HG03432 (cell line): ENCODE data around the gene PEX10.

Experiments used
- ATAC-seq: cut with Tn5 transposase; IDR thresholded peaks from one replicate; pipeline ENCODE4 v1.9.1; 2021; ENCODE audit warnings: mild to moderate bottlenecking, moderate library complexity; ENCODE audit not compliant: unreplicated experiment

The PEX10 gene

GRCh38 chr1:2426540-2426939, 14.2 kb upstream of the PEX10 start:
- ATAC-seq, result no peak

- no peak for ATAC-seq
Measured at GRCh38 chr1:2425892-2426291, 13.5 kb upstream of the PEX10 start.

DNA sequence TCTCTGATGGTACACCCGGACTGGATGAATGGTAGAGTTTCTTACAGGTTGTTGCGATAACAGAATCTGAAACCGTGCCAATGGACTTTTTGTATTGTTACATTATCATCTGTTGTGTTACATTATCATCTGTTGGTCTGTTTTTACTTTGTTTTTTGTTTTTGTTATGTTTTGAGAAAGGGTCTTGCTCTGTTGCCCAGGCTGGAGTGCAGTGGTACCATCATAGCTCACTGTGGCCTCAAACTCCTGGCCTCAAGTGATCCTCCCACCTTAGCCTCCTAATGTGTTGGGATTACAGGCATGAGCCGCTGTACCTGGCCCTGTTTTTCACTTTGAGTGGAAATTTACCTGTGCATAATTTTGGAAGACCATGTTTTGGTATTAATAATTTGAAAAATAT, 10.2 kb upstream of the PEX10 start:
- ATAC-seq, result no peak

GRCh38 chr1:2419416-2419815, 7.1 kb upstream of the PEX10 start:
- ATAC-seq, result no peak

GRCh38 chr1:2418791-2419320, 6.5 kb upstream of the PEX10 start:
- no peak for ATAC-seq

DNA sequence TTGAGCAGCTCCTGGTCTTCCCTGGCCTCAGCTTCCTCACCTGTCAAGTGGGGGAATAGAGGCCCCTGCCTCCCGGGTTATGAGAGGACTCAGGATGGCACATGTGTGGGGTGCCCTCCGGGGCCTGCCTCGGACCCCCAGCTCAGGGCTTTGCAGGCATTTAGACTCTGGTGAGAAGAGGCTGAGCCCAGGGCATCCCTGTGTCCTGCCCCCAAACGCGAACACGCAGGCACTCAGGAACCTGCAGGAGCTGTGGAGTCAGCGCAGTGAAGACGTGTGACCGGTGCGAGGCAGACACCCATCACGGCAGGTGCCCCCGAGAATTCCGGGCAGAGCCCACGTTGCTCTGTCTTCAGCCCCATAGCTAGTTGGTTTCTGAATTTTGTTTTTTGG, 5.5 kb upstream of the PEX10 start:
- no peak for ATAC-seq

DNA sequence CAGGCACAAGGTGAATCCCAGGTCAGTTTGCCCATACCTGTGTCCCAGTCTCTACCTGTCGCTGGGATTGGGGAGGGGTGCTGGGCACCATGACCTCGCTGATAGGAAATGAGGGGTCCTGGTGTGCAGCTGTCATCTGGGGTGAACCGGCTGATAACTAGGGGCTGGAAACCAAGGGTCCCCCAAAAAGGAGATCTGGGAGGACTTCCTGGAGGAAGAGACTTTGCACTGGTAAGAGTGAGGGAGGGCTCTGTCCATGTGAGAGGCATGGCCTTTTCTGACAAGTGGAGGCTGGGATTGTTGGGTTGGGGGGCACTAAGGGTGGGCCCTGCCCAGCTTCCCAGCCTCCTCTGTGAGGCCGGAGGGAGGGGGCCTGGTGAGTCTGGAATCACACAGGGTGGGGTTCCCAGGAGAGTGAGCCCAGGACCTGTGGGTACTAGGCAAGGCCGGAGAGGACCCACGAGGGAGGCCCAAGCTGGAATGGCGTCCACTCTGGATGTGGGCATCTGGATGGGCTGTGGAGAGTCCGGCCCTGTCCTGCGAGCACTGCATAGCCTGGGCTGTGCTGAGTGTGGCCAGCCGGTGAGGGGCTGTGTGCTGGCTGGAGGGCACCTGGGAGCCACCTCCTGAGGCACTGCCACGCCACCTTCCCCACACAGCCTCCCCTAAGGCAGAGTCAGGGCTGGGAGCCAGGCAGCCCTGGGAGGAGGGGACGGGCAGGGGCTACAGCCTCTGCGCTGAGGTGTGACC, 4.9 kb upstream of the PEX10 start:
- no peak for ATAC-seq

GRCh38 chr1:2416403-2416802, 4.0 kb upstream of the PEX10 start:
- no peak for ATAC-seq

- ATAC-seq, result no peak
Measured at GRCh38 chr1:2415801-2416208, 3.4 kb upstream of the PEX10 start.

GRCh38 chr1:2415337-2415736, 3.0 kb upstream of the PEX10 start:
- ATAC-seq, result no peak

DNA sequence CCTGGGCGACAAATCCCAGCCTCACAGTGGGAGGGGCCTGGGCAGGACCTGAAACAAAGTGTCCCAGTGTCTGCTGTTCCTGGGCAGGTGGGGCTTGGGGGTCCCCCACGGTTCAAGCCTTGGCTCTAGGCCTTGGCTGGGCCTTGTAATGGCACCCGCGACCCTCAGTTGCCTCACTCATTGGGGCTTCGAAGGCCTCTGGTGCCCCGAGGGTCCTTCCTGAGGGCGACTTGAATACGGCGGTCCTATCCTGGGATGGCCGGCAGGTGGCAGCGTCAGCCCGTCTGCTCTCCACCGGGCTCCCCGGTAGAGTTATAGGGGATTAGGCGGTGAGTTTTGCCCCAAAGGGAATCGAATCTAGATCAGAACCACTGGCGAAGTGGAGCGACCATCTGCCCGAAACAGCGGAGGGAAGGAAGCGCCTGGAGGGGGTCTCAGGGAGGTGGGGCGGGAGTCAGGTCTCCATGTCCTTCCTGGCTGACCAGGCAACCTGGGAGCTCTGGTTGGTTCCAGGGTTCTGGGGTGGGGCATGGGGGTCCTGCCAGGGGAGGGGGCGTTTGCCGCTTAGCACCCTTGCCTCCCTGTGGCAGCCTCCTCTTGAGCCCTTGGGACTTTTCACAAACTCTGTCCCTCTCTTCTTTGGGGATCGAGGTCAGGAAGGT, 2.1 kb upstream of the PEX10 start:
- ATAC-seq, result no peak

GRCh38 chr1:2413495-2414296, 1.3 kb upstream of the PEX10 start:
- ATAC-seq, result no peak

DNA sequence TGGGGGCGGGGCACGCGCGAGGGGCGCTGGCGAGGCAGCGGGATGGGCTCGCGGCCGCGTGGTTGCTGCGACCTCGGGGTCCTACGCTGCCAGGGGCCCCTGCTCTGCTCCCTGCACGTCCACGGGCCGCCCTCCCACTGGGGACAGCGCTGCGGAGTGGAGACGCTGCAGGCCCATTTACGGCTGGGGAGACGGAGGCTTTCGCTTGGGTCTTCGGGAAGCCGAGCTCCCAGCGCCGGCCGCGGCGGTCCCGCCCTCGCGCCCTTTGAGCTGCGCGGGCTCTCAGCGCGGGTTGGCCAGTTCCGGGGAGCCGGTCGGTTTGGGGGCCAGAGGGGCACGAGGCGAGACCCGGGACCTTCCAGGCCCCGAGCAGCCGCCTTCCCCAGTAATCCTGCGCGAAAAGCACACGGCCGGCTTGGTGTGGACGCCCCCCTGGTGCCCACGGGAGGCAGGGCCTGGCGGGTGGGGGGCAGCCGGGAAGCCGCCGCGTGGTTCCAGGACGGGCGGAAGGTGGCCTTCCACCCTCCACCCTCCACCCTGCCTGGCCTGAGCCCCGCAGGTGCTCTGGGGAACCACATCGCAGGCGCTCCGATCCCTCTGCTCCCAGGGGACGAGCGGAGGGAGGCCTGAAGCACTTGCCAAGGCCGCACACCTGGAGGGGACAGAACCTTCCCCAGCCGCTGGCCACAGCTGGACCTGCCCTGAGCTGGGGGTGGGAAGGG, 570 bp upstream of the PEX10 start:
- peak; percentile 22 for ATAC-seq

DNA sequence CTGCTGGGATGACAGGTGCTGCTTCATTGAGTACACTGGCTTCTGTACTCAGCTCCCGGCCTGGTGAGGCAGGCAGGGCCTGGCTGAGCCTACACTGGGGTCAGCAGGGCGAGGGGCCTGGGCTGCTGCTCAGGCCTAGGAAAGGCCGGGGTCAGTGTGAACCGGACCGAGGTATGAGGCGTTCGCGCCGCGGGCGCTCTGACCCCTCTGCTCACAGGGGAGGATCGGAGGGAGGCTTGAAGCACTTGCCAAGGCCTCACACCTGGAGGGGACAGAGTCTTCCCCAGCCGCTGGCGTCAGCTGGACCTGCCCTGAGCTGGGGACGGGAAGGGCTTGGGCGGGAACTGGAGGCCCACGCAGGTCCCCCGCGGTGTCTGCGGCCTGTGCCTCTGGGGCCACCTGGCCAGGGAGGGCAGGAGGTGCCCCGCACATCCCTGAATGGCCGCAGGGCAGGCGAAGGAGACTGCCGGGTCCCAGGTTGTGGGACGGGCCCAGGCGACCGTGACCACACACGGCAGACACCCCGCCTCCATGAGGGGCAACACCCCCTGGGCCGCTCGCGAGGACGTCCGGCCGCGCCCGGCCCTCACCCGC, 466 bp downstream of the PEX10 start:
- ATAC-seq, result peak; percentile 28

- ATAC-seq, result no peak
Measured at GRCh38 chr1:2409745-2410144, 2.6 kb downstream of the PEX10 start.

DNA sequence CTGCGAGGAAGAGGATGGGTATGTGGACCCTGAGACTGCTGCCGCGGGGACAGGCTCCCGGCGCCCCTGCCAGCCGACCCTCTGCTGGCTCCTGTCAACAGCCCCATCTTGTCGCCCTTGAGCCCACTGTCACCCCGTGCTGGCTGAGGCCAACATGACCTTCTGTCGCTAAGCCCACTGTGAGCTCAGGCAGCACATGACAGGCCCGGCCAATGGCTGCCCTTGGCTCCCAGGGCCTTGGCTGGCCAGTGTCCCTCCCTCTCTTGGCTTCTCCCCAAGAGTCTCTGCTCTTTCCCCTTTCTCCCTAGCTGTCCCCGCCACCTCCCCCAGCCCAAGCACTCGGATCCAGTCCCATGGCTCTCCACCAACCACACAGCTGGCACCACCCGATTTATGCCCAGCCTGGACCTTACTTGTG, 3.5 kb downstream of the PEX10 start:
- ATAC-seq, result no peak

DNA sequence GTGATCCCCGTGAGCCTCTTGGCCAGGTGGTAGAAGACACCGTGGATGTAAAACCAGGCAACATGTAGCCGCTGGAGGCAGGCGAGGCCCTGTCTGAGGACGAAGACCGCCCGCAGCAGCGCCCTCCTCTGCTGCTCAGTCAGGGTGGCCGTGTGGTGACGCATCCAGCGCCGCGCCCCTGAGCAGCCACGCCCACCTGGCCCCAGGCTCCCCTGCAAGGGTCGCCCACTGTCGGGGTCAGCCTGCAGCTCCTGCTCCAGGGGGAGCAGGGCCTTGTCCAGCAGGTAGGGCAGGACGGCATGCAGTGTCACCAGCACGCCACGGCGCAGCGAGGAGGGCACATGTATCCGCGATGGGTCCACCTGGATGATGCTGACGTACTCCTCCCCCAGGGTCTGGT, 3.9 kb downstream of the PEX10 start:
- no peak for ATAC-seq

DNA sequence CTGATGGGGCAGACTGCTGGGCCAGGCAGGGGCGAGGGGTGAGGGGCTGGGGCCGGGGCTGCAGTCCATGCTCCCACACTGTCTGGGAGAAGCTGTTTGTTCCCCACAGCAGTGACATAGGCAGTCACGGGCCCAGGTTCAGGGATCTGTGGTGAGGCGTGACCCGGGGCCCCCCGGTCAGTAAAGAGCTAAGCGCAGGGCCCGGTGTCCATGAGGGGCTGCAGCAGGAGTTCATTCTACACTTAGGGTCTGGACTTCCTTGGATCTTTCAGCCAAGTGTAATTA, 4.4 kb downstream of the PEX10 start:
- no peak for ATAC-seq

DNA sequence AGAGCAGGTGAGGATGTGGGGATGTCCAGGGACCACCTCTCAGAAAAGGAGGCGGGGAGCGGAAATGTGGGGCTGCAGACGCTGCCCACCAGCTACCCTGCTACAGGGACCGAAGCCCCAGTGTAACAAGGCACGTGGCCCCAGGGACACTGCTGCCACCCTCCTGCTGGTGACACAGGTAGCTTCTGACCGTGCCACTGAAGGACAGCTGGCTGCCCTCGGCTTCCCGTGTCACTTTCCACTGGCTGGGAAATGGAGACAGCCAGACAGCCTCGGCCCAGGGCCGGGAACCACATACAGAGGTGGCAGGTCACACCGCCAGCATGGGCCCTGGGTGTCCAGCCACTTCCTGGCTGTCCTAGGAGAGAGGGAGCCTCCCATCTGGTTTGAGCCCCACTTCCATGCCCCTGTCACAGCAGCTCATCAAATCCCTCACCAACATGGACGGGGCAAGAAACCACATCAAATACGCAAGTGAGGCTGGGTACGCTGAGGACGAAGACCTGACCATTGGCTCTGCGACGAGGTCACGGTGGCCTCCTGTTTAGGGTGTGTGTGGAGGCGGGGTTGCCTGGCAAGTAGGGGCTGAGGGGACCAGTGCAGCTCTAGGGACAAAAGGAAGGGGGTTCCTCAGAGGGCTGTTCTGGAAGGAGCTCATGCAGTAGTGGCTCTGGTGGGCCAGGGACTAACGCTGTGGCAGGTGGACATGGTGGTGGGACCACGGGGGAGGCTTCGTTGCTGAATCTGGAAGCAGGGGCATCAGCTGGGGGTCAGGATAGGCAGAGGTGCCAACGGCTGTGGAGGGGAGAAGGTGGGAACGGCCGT, 5.0 kb downstream of the PEX10 start:
- no peak for ATAC-seq

DNA sequence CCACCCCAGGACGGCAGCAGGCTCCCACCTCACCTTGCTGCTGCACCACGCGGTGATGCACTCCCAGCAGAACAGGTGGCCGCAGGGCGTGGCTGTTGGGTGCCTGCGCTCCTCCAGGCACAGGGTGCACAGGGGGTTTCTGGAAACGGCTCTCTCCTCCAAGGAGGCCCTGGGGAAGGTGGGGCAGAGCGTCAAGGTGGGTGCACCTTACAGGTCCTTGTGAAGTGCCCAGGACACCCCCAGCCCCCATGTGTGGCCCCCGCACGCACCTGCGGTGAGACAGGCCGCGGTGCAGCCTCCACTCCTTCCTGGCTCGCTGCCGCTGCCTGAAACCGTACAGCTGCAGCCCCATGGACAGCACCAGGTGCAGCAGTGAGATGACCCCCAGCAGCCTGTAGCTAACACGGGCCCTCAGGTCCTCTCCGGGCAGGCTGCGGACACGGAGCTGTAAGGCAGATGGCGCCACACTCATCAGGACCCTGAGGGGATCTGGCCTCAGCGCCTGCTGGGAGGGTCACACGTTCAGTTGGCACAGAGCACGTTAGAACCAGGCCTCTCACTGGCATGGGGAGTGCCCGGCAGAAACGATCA, 5.8 kb downstream of the PEX10 start:
- ATAC-seq, result no peak
